Heart right ventricle (tissue), 16 donors: ENCODE measurements around the gene MIER2. TPM values are rescaled to one million over a fixed set of nuclear protein-coding genes. Genes with fewer than 3 reads are reported as not detected.

ENCODE experiments used
- ATAC-seq, 8 donors: fragments of 200-7000 bp; cut with Tn5 transposase; one replicate each; pipeline ENCODE4 v1.9.1; 2020; ENCODE audit warnings: mild to moderate bottlenecking in 8 of 8, moderate library complexity in 8 of 8, moderate number of reproducible peaks in 1 of 8
- DNase-seq, 2 donors: peaks; one replicate each; pipeline ENCODE4 v3.0.0-alpha.2; 2020
- H3K27ac ChIP-seq, 10 donors: fragments of 200-600 bp; sonication (generic) in 2 of 10; one replicate each; pipeline versions ENCODE4 v1.5.0 to v1.8.0; 2020 to 2022; ENCODE audit warnings: mild to moderate bottlenecking in 3 of 10
- H3K27me3 ChIP-seq, 7 donors: fragments of 200-600 bp; one replicate each; pipeline ENCODE4 v1.8.0; 2021 to 2022; ENCODE audit warnings: mild to moderate bottlenecking in 2 of 7
- H3K36me3 ChIP-seq, 9 donors: fragments of 200-600 bp; sonication (generic) in 1 of 9; one replicate each; pipeline versions ENCODE4 v1.5.0 to v1.8.0; 2020 to 2022; ENCODE audit warnings: mild to moderate bottlenecking in 2 of 9
- H3K4me1 ChIP-seq, 9 donors: fragments of 200-600 bp; sonication (generic) in 1 of 9; one replicate each; pipeline versions ENCODE4 v1.5.0 to v1.8.0; 2020 to 2022; ENCODE audit warnings: mild to moderate bottlenecking in 4 of 9
- H3K4me3 ChIP-seq, 10 donors: fragments of 200-600 bp; sonication (generic) in 2 of 10; one replicate each; pipeline versions ENCODE4 v1.5.0 to v1.8.0; 2020 to 2022; ENCODE audit warnings: mild to moderate bottlenecking in 7 of 10, moderate library complexity in 2 of 10
- H3K9me3 ChIP-seq, 11 donors: fragments of 200-600 bp in 10 of 11; sonication (generic) in 2 of 11; one replicate each; pipeline versions ENCODE4 v1.5.0 to v1.8.0; 2013 to 2022; ENCODE audit warnings: mild to moderate bottlenecking in 2 of 11, control low read depth in 1 of 11, moderate library complexity in 1 of 11
- CTCF ChIP-seq, 9 donors: fragments of 200-600 bp; sonication (generic) in 2 of 9; IDR thresholded peaks; one replicate each; pipeline versions ENCODE4 v1.5.0 to v1.8.0; 2021 to 2022; ENCODE audit warnings: antibody characterized with exemption in 9 of 9, mild to moderate bottlenecking in 5 of 9, moderate library complexity in 1 of 9
- WGBS, 2 donors: extraction: QIAGEN DNeasy Blood & Tissue Kit; methylation state at CpG; one replicate each; pipeline ENCODE4 v1.1.7; 2013; ENCODE audit warnings: inconsistent platforms in 1 of 2; 5-methylcytosine and 5-hydroxymethylcytosine counted together
- intact Hi-C, 10 donors: fragments of 100-400 bp; cut with DNase I; formaldehyde crosslinking; loops; one replicate each; pipeline versions ENCODE4 v1.11.1 to v1.14.2; 2022
- polyA plus RNA-seq, 2 donors: library from polyadenylated mRNA; stranded (reverse); fragments of 200-250 nt; gene quantifications; one replicate each; pipeline ENCODE4 v1.2.3, GENCODE V29; 2013
- total RNA-seq, 10 donors: library from RNA; stranded (reverse); fragmentation: NEBNext Ultra II Directional in 3 of 10; extraction: Animal tissue kit (Norgen Biotek cat#: 25700) in 3 of 10; gene quantifications; one replicate each; pipeline versions ENCODE4 v1.2.1 to v1.2.4, GENCODE V29; 2021 to 2023
- donor health status: Arrhythmogenic right ventricular cardiomyopathy.
- donor health status: ischemic (EF 13 %, LVEDD 7.1; RV severe dilation, severe dysfunction).
- donor health status: healthy with polysubstance abuse.
- donor health status: DM: no; HTN: yes; CAD: no.
- donor health status: DM: no; HTN: no; CAD: no.
- donor health status: ischemic (EF 25% LVEDD 6.9; RV normal size, moderate dysfunction).
- donor health status: ischemic (EF 25% LVEDD 5.7; RV mildly dilated, moderate dysfunction).
- donor health status: healthy.
- donor health status: DM: yes; HTN: yes; CAD: no.
- donor health status: Ischemic cardiomyopathy.
- donor health status: ischemic (EF 35%, LVEDD 5.7; RV mildly dilated, moderate dysfunction).
- donor health status: nonischemic (EF 11% LVEDD 7.7; RV severe dilation, severe dysfunction).
- donor health status: DM: yes; HTN: yes; CAD: no.
- donor health status: PGD.
- donor health status: ischemic (EF 29% LVEDD 5.4; RV normal size, mild dysfunction).
- donor health status: nonischemic (EF 23%, LVEDD 6.1; RV moderate dilation, normal function).

MIER2 gene
- total and polyA plus RNA-seq, 12 donors: 11.1 to 34.6 (median 17.6) TPM

DNA sequence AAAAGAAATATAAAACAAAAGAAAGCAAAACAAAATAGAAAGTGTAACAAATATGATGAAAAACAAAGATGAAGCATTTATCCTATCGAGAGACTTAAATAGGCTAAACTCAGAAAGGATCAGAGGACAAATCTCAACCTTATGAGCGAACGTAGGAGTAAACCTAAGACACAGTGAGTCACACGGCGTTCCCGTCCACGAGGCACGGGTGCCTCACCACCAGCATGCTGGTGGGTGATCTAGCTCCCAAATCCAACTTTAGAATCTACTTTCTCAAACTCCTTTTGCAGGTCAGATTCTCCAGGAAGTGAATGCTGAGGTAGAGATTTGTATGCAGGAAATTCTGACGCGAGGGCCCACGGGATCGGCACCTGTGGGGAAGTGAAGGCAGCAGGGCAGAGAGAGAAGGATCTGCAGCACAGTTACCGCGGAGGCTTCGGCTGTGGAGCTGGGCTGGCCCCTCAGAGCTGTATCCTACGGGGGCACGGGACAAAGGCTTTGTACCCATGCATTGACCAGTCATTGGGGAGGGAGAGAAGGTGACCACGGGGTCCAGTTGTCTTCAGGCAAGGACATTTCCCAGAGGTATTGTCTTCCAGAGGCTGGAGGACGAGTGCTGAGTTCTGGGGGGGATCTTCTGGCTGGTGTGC, 7.5 kb upstream of the MIER2 start:
- H3K9me3 ChIP-seq: peaks cover 0 to 27% (median 18%) of the 10 kb centered on the region in 11 donors
- H3K27me3 ChIP-seq: no peaks in the 10 kb centered on the region
- no peaks in the 10 kb centered on the region for H3K36me3 ChIP-seq
- no peak for TF ChIP-seq CTCF (IDR thresholded peaks at IDR 0.05)
- ATAC-seq: no peak
- H3K27ac ChIP-seq: no peak overlapping the region
- intact Hi-C loops: no loop called here
- H3K4me1 ChIP-seq: no peaks in the 10 kb centered on the region
- WGBS, 2 donors: 64 to 73% methylated on average over 19 of the region's 19 CpGs
- no peak for DNase-seq
- no peak overlapping the region for H3K4me3 ChIP-seq

- TF ChIP-seq CTCF (IDR thresholded peaks at IDR 0.05): no peak
- no peak overlapping the region for H3K4me3 ChIP-seq
- DNase-seq (no peak), ATAC-seq (no peak)
- H3K9me3 ChIP-seq: peaks cover 0 to 7% (median 4%) of the 10 kb centered on the region in 11 donors
- intact Hi-C loops: no loop called here
- no peaks in the 10 kb centered on the region for H3K36me3 ChIP-seq
- H3K27me3 ChIP-seq: peaks cover 0 to 8% (median 0%) of the 10 kb centered on the region in 7 donors
- H3K4me1 ChIP-seq: peaks cover 0 to 14% (median 9%) of the 10 kb centered on the region in 9 donors
- no peak overlapping the region for H3K27ac ChIP-seq
- 66% methylated on average over 26 of the region's 26 CpGs for WGBS, 2 donors
Observed at GRCh38 chr19:347946-348861, 3.6 kb upstream of the MIER2 start.

DNA sequence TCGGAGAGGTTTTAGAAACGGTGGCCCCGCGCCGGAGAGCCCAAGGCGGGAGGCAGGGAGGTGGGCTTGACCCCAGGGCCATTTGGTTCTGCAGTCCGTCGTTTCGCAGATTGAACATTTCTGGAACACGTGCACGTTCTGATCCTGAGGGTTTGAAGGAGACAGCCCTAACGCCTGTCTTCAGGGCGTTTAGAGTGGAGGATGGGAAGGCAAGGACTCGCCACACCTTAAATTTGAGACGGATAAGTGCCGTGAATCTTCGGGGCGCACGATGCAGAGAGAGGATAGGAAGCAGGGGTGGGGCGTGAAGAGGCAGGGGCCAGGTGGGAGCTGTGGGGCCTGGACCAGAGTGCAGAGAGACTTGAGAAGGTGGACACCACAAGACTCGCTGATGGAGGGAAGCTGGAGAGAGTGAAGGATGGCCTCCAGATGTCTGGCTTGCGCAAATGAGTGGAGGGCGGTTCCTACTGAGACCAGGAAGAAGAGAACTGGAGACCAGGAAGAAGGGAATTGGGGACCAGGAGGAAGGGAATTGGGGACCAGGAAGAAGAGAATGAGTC, 804 bp upstream of the MIER2 start:
- Histone ChIP-seq H3K4me1 (peaks cover 0 to 42% (median 30%) of the 10 kb centered on the region in 9 donors), H3K36me3 (peaks cover 0 to 3% (median 0%) of the 10 kb centered on the region in 9 donors), H3K27me3 (peaks cover 0 to 8% (median 0%) of the 10 kb centered on the region in 7 donors), H3K9me3 (no peaks in the 10 kb centered on the region), H3K27ac (no peak overlapping the region), H3K4me3 (peak overlapping the region in 9 of 10 donors; percentile 78 to 94 (median 89))
- DNase-seq (no peak), ATAC-seq (no peak)
- intact Hi-C loops: no loop called here
- 58 to 59% methylated on average over 23 of the region's 23 CpGs for WGBS, 2 donors
- TF ChIP-seq CTCF (IDR thresholded peaks at IDR 0.05): no peak
